Measurements from ENCODE around the gene CAMSAP1. TPM values are rescaled to one million over a fixed set of nuclear protein-coding genes. Genes with fewer than 3 reads are reported as not detected.

The CAMSAP1 gene
- total RNA-seq, 2 donors from 2014 or later: 37.8 to 46.2 TPM

DNA sequence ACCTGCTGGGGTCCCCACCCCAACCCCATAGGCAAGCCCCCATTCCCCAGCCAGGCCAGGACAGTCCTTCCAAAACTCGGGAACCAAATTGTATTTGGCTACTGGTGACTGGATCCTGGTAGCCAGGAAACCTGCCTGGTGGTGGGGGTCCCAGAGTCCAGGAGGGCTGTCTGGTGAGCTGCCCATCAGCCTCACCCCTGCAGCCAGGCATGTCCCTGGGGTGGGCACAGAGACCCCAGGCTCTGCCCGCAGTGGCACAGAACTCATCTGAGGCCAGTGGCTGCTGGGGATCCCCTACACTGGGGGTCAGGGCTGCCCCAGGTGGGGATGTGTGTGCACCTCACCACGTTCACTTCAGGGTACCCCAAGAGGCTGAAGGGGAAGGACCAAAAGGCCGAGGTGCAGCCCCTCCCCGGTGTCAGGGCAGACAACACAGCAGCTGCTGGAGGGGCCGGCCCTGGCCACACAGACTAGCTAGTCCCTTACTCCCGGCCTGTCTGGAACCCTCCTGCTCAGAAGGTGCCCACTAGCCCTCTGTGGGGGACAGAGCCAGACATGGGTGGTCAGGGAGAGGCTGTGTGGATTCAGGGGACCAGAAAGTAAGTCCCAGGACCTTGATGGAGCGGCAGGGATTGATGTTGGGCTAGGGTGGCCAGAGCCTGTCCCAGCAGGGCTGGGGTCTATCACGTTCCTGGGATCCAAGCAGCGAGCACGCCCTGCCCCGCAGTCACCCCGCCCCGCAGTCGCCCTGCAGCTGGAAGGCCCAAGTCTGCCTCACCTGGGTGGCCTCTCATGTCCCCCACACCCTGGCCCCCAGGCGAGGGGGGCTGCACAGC lies 113.9 kb downstream of the CAMSAP1 start:
- Mint-ChIP-seq H3K4me1 (peaks cover 7% of the 10 kb centered on the region), H3K4me3 (no peak overlapping the region), H3K27me3 (no peaks in the 10 kb centered on the region), H3K9me3 (no peaks in the 10 kb centered on the region), H3K27ac (no peak overlapping the region), H3K36me3 (ENCODE audit: low read depth) (no peaks in the 10 kb centered on the region)
- no peak for ATAC-seq (replicated peaks)

DNA sequence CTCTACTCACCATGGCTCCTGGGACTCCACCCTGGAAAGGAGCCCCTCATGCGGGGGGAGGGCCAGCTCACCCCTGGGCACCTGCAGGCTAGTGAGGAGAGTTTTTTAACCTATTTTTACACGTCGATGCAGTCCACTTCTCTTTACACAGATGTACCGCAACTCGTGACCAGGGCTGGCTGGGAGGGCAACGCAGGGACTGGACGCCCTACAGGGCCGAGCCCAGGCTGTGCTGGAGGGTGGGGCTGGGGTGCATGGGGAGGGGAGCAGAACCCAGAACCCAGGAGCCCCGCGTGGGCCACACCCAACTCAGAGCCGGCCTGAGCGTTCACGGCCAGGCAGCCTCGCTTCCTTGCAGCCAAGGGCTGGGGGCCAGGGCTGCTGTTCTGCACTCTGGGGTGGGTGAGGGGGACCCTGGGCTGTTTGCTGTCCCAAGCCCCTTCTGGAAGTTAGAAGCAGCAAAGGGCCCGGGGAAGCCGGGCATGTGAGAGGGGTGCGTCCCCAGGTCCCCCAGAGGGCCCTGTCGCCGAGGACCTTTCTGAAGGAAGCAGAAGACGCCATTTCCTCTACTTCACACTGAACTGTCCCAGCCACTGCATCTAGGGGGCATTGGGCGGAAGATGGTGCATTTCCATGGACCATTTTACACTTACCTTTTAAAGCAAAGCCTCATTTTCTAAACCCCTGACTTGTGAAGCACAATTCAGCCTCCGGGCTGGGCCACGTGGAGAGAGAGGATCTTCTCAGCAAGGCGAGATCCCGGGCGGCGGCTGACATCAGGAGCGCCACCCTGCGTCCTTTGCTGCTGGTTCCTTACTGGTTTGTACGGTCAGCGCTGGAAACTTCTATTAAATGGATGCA lies 114.8 kb downstream of the CAMSAP1 start:
- H3K4me1 Mint-ChIP-seq: peaks cover 2% of the 10 kb centered on the region
- no peak overlapping the region for H3K27ac Mint-ChIP-seq
- ATAC-seq (replicated peaks): no peak
- H3K36me3 Mint-ChIP-seq (ENCODE audit: low read depth): no peaks in the 10 kb centered on the region
- H3K27me3 Mint-ChIP-seq: no peaks in the 10 kb centered on the region
- no peaks in the 10 kb centered on the region for H3K9me3 Mint-ChIP-seq
- no peak overlapping the region for H3K4me3 Mint-ChIP-seq

DNA sequence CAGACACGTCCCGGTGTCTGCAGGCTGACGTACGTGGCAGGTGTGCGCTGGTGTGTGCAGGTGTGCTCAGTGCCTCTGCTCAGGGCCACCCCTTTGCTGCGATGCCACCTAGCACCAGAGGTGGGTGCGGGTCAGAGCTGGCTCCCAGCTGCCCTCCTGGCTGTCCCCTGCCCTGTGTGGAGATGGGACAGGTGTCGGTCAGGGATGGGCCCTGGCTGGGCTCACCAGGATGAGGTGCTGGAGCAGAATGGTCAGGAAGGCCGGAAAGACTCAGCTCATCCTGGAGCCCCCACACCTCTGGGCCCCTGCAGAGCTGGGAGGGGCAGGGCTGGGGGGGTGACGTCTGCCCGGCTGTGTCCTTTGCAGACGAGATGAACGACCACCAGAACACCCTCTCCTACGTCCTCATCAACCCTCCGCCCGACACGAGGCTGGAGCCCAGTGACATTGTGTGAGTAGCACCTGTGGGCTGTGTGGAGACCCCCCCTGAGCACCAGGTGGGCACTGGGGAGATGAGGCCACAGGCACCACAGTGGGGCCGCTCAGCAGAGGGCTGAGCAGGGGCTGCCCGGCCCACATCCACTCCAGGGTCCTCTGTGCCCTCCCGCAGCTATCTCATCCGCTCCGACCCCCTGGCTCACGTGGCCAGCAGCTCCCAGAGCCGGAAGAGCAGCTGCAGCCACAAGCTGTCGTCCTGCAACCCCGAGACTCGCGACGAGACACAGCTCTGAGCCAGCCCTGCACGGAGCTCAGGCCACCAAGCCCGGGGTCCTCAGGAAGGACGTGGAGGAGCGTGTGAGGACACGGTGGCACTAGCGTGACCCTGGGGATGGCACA lies 115.7 kb downstream of the CAMSAP1 start:
- no peaks in the 10 kb centered on the region for H3K36me3 Mint-ChIP-seq (ENCODE audit: low read depth)
- H3K27me3 Mint-ChIP-seq: no peaks in the 10 kb centered on the region
- H3K4me3 Mint-ChIP-seq: no peak overlapping the region
- no peaks in the 10 kb centered on the region for H3K4me1 Mint-ChIP-seq
- no peaks in the 10 kb centered on the region for H3K9me3 Mint-ChIP-seq
- no peak overlapping the region for H3K27ac Mint-ChIP-seq
- no peak for ATAC-seq (replicated peaks)

DNA sequence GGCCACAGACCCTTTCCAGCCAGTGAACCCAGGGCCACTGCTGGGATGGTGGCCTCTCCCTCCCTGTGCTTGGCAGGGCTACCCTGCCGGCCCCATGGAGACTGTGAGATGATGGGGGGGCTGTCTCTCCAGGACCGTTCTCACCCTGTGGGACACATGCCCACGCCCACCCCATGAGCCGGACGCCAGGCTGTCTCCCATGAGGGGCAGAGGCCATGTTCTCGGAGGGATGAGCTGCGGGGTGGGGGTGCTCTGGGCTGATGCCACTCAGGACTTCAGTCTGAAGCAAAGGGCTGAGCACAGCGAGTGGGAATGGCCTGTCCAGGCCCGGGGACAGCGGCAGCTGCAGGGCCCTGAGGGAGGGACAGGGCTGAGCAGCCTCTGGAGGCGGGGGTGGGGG lies 116.5 kb downstream of the CAMSAP1 start:
- Mint-ChIP-seq H3K4me1 (no peaks in the 10 kb centered on the region), H3K27ac (no peak overlapping the region), H3K9me3 (no peaks in the 10 kb centered on the region), H3K36me3 (ENCODE audit: low read depth) (no peaks in the 10 kb centered on the region), H3K27me3 (no peaks in the 10 kb centered on the region), H3K4me3 (no peak overlapping the region)
- ATAC-seq (replicated peaks): no peak

DNA sequence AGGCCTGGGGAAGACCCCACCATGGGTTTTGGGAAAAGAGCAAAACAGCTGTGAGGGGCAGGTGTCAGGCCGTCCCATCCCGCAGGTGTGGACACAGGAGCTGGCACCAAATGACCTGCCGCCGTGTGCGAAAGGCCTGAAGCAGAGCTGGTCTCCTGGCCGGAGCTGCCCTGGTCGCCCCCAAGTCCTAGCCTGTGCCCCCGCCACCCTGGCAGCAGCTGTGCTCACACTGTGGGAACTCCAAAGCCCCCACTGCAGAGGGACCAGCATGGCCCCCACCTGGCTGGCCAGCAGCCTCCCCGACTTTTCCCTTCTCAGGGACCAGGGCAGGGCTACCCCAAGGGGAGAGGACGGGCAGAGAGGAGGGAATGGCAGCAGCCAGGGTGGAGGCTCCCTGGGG lies 117.0 kb downstream of the CAMSAP1 start:
- Mint-ChIP-seq H3K4me3 (no peak overlapping the region), H3K9me3 (no peaks in the 10 kb centered on the region), H3K27ac (no peak overlapping the region), H3K36me3 (ENCODE audit: low read depth) (no peaks in the 10 kb centered on the region), H3K4me1 (no peaks in the 10 kb centered on the region), H3K27me3 (no peaks in the 10 kb centered on the region)
- ATAC-seq (replicated peaks): no peak

DNA sequence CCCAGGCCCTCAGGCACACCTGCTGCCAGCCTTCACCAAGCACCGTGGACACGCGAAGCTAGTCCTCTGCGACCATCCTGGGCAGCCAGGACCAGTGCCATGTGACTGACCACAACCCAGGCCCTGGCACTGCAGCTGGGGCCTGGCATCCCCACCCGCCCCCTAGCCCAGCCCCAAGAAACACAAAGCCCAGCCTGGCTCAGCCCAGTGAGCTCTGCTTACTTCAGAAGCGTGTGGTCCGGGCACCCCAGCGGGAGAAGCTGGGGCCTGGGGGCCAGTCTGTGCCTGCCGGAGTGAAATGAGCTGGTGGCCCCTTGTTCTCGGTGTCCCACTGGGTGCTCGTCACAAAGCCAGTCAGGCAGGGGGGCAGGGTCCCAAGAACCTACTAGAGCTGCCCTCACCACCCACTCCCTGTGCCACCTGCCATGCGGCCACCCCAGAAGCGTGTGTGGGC lies 117.5 kb downstream of the CAMSAP1 start:
- H3K36me3 Mint-ChIP-seq (ENCODE audit: low read depth): no peaks in the 10 kb centered on the region
- no peak overlapping the region for H3K4me3 Mint-ChIP-seq
- H3K9me3 Mint-ChIP-seq: no peaks in the 10 kb centered on the region
- no peaks in the 10 kb centered on the region for H3K4me1 Mint-ChIP-seq
- no peak for ATAC-seq (replicated peaks)
- no peak overlapping the region for H3K27ac Mint-ChIP-seq
- H3K27me3 Mint-ChIP-seq: no peaks in the 10 kb centered on the region

DNA sequence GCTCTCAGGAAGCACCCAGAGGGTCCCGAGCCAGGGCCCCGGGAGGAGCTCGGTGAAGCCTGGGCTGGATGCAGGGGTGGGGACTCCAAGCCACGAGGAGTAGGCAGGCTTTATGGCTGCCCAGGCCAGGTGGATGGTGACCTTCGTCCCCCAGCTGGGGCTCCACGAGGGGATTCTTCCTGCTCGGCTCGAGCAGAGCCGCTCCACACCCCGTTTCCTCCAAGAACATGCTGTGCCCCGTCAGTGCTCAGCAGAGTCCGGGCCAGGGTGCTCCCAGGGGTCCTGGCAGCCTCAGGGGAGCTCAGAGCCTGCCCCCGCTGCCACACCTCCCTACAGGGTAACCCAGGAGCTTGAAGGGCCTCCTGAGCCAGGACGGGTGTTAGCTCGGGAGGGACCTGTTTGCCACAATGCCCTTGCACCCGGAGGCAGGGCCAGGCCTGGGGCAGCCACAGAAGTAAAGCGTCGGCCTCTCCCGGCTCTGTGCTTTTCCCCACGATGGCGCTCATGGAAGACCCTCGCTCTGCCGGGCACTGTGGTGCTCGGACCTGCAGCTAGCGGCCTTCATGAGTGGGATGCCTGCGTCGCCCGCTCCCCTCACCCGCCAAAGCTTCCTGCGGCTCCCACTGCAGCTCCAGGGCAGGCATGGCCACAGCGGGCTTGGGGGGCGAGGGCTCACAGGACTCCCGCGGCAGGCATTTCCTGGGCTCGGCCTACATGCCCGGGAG lies 118.6 kb downstream of the CAMSAP1 start:
- Mint-ChIP-seq H3K4me1 (no peaks in the 10 kb centered on the region), H3K36me3 (ENCODE audit: low read depth) (no peaks in the 10 kb centered on the region), H3K9me3 (no peaks in the 10 kb centered on the region), H3K4me3 (no peak overlapping the region), H3K27me3 (no peaks in the 10 kb centered on the region), H3K27ac (no peak overlapping the region)
- ATAC-seq (replicated peaks): no peak

DNA sequence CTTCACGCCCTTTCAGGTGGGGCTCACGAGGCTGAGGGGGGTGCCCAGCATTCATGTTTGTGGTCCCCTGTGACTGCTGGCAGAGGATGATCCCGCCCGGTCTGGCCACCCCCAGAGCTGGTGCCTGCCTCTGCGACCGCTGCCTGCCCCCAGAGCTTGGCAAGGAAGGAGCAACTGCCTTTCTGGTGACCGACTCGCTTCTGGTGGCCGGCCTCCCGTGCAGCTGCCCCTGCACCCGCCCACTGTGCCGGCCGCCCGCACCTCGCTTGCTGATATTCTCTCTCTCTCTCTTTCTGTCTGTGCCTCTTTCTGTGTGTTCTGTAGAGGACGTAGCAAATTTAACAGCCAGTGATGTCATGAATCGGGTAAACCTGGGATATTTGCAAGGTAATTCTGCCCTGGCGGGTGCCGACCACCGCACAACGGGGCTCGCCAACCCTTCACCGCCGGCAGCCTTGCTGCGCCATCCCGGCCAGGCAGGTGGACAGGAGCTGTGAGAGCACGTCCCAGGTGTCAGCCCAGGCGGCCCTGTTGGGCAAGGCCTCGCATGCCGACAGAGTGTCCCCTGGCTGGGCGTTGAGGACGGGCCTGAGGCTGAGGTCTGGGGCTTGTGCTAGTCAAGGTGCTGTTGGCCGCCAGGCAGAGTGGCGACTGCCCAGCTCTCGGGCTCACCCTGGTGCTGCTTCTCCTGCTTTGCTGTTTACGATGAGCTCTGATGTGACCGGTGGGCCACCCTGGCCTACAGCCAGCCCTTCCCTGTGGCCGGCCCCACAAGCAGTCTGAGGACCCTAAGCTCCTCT lies 119.4 kb downstream of the CAMSAP1 start:
- Mint-ChIP-seq H3K36me3 (ENCODE audit: low read depth) (no peaks in the 10 kb centered on the region), H3K27me3 (no peaks in the 10 kb centered on the region), H3K4me1 (no peaks in the 10 kb centered on the region), H3K27ac (no peak overlapping the region), H3K4me3 (no peak overlapping the region), H3K9me3 (no peaks in the 10 kb centered on the region)
- no peak for ATAC-seq (replicated peaks)

DNA sequence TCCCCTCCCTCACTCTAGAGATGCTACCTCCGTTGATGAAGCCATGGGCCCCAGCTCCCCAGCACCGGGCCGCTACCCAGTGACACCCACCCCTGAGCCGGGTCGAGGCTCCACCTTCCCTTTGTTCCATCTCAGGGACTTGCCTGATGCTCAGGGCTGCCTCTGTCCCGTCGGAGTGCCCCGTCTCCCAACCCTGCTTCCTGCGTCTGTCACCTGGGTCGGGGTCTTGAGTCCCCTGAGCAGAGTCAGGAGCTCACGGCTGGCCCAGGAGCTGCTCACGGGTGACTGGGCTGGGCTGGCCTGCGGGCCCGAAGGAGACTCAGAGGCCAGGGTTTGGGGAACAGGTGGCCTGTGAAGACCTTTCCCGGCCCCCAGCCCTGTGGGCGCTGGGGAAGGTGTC lies 120.0 kb downstream of the CAMSAP1 start:
- Mint-ChIP-seq H3K27me3 (no peaks in the 10 kb centered on the region), H3K36me3 (ENCODE audit: low read depth) (no peaks in the 10 kb centered on the region), H3K4me3 (no peak overlapping the region), H3K4me1 (no peaks in the 10 kb centered on the region), H3K27ac (no peak overlapping the region), H3K9me3 (no peaks in the 10 kb centered on the region)
- no peak for ATAC-seq (replicated peaks)

DNA sequence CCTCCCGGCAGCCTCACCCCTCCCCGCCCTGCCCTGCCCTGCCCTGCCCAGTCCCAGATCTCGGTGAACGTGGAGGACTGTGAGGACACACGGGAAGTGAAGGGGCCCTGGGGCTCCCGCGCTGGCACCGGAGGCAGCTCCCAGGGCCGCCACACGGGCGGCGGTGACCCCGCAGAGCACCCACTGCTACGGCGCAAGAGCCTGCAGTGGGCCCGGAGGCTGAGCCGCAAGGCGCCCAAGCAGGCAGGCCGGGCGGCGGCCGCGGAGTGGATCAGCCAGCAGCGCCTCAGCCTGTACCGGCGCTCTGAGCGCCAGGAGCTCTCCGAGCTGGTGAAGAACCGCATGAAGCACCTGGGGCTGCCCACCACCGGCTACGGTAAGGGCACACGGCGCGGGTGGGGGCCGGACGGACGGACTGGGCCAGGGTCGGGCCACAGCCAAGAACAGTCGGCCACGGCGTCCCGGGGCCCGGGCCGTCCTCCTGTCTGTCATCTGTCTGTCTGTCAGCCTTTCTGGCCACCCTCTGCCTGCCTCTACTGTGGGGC lies 121.1 kb downstream of the CAMSAP1 start:
- no peaks in the 10 kb centered on the region for H3K4me1 Mint-ChIP-seq
- H3K27me3 Mint-ChIP-seq: no peaks in the 10 kb centered on the region
- H3K27ac Mint-ChIP-seq: no peak overlapping the region
- no peaks in the 10 kb centered on the region for H3K9me3 Mint-ChIP-seq
- H3K4me3 Mint-ChIP-seq: no peak overlapping the region
- ATAC-seq (replicated peaks): no peak
- no peaks in the 10 kb centered on the region for H3K36me3 Mint-ChIP-seq (ENCODE audit: low read depth)

DNA sequence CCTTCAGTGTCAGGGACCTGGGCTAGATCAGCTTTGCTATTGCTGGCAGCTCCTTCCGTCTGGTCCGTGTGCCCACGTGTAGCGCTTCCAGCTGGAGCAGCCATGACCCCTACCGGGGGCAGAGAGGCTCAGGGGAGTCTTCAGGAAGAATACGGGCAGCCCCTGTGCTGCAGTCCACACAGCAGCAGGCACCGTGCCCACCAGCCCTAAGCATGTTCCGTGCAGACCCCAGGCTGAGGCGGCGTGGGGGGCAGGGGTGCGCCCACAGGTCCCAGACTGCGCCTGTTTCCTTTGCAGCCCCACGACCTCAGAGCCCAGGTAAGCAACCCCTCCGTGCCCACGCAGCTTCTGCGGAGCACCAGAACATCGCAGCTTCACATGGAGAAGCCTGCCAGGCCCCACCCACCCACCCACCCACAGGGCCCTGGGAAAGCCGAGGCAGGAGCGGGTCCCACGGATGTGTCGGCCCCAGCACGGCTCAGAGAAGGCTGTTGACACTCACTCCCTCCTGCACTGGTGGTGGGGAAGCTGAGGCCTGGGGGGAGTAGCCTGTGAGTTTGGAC lies 122.3 kb downstream of the CAMSAP1 start:
- ATAC-seq (replicated peaks): no peak
- Mint-ChIP-seq H3K4me1 (no peaks in the 10 kb centered on the region), H3K27me3 (no peaks in the 10 kb centered on the region), H3K4me3 (no peak overlapping the region), H3K27ac (no peak overlapping the region), H3K9me3 (no peaks in the 10 kb centered on the region), H3K36me3 (ENCODE audit: low read depth) (no peaks in the 10 kb centered on the region)

DNA sequence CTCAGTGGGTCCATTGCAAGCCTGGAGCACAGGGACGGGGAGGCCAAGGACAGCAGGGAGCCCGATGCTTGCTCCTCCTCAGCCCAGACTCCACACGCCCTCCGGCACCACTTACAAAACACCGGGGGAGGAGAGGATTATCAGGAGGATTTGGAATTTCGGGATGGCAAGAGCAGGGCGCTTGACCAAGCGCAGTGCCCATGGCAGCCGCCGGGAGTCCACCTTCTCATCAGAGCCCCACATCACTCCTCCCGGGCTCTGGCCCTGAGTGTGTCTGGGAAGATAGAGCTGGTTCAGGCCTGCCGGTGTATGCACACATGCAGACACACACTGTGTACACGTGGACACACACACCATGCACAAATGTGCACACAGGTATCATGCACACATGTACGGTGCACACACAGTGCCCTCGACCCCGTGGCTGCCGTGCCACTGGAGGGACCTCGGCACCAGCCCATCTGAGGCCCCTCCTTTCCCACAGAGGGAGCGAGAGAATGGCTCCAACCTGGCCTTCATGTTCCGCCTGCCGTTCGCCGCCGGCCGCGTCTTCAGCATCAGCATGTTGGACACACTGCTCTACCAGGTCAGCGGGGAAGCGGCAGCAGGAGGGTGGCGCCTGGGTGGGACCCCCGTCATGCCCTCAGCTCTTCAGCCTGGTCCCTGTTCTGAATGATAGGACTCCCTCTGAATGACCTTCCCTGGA lies 123.7 kb downstream of the CAMSAP1 start:
- Mint-ChIP-seq H3K9me3 (no peaks in the 10 kb centered on the region), H3K4me1 (no peaks in the 10 kb centered on the region), H3K36me3 (ENCODE audit: low read depth) (no peaks in the 10 kb centered on the region), H3K4me3 (no peak overlapping the region), H3K27me3 (no peaks in the 10 kb centered on the region), H3K27ac (no peak overlapping the region)
- ATAC-seq (replicated peaks): no peak

All from activated T-helper 17 cell treated with anti-CD3 and anti-CD28 coated beads, Interleukin-2, amount 50 U/mL, for 72 hours (primary cell).